CD4-positive, alpha-beta T cell (primary cell): Measurements from ENCODE around the gene PRR9. TPM values are rescaled to one million over a fixed set of nuclear protein-coding genes. Genes with fewer than 3 reads are reported as not detected.

Source experiments
- ATAC-seq: fragments of 200-7000 bp; cut with Tn5 transposase; one replicate; pipeline ENCODE4 v1.10.0; 2022; ENCODE audit warnings: mild to moderate bottlenecking; ENCODE audit not compliant: poor library complexity
- CTCF ChIA-PET: fragments of 350-600 bp; sonication (Branson Sonifier 250); formaldehyde crosslinking; loops from one replicate; lab custom pipeline; 2021; ENCODE audit warnings: antibody characterized with exemption, inconsistent platforms; lab: Charles Lee
- POLR2A ChIA-PET: fragments of 350-600 bp; sonication (Branson Sonifier 250); formaldehyde crosslinking; loops from one replicate; lab custom pipeline; 2021; ENCODE audit warnings: antibody characterized with exemption, inconsistent platforms; lab: Charles Lee
- DNase-seq, 14 experiments: peaks; one replicate each; pipeline ENCODE4 v3.0.0-alpha.2; 2013 to 2020; ENCODE audit warnings: mixed read lengths in 2 of 14
- H3K27ac ChIP-seq, 2 donors: one replicate each; pipeline versions ENCODE4 v1.5.1 to v1.7.0; 2013; ENCODE audit warnings: low read length in 2 of 2, low read depth in 1 of 2, mild to moderate bottlenecking in 1 of 2
- H3K27me3 ChIP-seq, 2 experiments: 1 replicate in 1 of 2; 2 replicates in 1 of 2; pipeline versions ENCODE4 v1.6.1 to v1.7.0; 2013; ENCODE audit warnings: low read length in 2 of 2, control low read depth in 1 of 2, mild to moderate bottlenecking in 1 of 2, moderate library complexity in 1 of 2; ENCODE audit not compliant: insufficient read depth in 2 of 2, control insufficient read depth in 1 of 2
- H3K36me3 ChIP-seq: one replicate; pipeline ENCODE4 v1.6.1; 2013; ENCODE audit warnings: low read length, control low read depth; ENCODE audit not compliant: insufficient read depth
- H3K4me1 ChIP-seq: one replicate; pipeline ENCODE4 v1.6.1; 2013; ENCODE audit warnings: low read length, control low read depth; ENCODE audit not compliant: insufficient read depth
- H3K4me3 ChIP-seq: one replicate; pipeline ENCODE4 v1.5.1; 2013; ENCODE audit warnings: mild to moderate bottlenecking, low read length, moderate library complexity
- H3K9me3 ChIP-seq, 2 experiments: 1 replicate in 1 of 2; 2 replicates in 1 of 2; pipeline versions ENCODE4 v1.6.1 to v1.7.0; 2013; ENCODE audit warnings: low read length in 2 of 2, mild to moderate bottlenecking in 2 of 2, control low read depth in 1 of 2, moderate library complexity in 1 of 2; ENCODE audit not compliant: control insufficient read depth in 1 of 2, insufficient read depth in 1 of 2
- H3K27ac Mint-ChIP-seq: one replicate; pipeline ENCODE4 v1.8.0; 2020; ENCODE audit warnings: mixed read lengths
- H3K27me3 Mint-ChIP-seq: one replicate; pipeline ENCODE4 v1.8.0; 2021; ENCODE audit warnings: mixed read lengths
- H3K36me3 Mint-ChIP-seq: one replicate; pipeline ENCODE4 v1.8.0; 2021; ENCODE audit warnings: low read depth, mixed read lengths
- H3K4me1 Mint-ChIP-seq: one replicate; pipeline ENCODE4 v1.8.0; 2021; ENCODE audit warnings: low read depth, mixed read lengths
- H3K4me3 Mint-ChIP-seq: one replicate; pipeline ENCODE4 v1.8.0; 2020; ENCODE audit warnings: mild to moderate bottlenecking, mixed read lengths
- H3K9me3 Mint-ChIP-seq: one replicate; pipeline ENCODE4 v1.8.0; 2020; ENCODE audit warnings: mixed read lengths
- intact Hi-C, 2 experiments: fragments of 100-400 bp; cut with DNase I in 1 of 2; cut with micrococcal nuclease in 1 of 2; formaldehyde crosslinking; loops; one replicate each; pipeline versions ENCODE4 v1.15.1 to v1.9.0; 2023 to 2025; cut with DNase I, micrococcal nuclease
- total RNA-seq, 174 experiments: library from RNA in 2 of 174; stranded (reverse) in 2 of 174; gene quantifications; one replicate each; pipeline ENCODE4 v1.2.3 and lab custom pipeline; 2021 to 2026
- TF ChIP-seq, protein P1 (sequence below): fragments of 200-600 bp; IDR thresholded peaks from one replicate; pipeline ENCODE4 v1.8.0; 2022; ENCODE audit warnings: antibody characterized with exemption, mild to moderate bottlenecking

Gene PRR9
- total RNA-seq, 2 experiments from 2014 or later: not detected

DNA sequence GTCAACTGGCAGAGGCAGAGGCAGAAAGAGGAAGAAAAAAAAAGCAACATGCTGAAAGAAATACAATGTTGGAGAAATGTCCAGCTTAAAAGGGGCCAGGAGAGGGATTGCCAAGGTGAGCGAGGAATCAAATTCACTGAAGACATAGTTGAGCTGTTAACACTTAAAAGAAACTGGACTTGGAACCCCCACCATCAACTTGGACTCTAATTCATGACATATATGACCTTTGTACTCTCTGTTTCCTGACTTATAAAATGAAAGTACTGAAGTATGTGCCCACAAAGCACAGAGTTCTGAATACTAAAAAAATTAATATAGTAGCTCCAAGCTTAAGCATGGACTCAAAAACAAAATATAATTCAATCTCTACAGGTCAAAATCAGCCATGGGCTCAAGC is 16.1 kb downstream of the PRR9 start:
- ATAC-seq (no peak), DNase-seq (no peak)
- Histone ChIP-seq H3K4me1 (no peaks in the 10 kb centered on the region), H3K36me3 (no peaks in the 10 kb centered on the region), H3K9me3 (no peaks in the 10 kb centered on the region), H3K27ac (no peak overlapping the region), H3K27me3 (peaks cover 0 to 9% of the 10 kb centered on the region in 2 experiments), H3K4me3 (no peak overlapping the region)
- H3K4me3 Mint-ChIP-seq: no peak overlapping the region
- H3K4me1 Mint-ChIP-seq: no peaks in the 10 kb centered on the region
- TF ChIP-seq, protein P1, sequence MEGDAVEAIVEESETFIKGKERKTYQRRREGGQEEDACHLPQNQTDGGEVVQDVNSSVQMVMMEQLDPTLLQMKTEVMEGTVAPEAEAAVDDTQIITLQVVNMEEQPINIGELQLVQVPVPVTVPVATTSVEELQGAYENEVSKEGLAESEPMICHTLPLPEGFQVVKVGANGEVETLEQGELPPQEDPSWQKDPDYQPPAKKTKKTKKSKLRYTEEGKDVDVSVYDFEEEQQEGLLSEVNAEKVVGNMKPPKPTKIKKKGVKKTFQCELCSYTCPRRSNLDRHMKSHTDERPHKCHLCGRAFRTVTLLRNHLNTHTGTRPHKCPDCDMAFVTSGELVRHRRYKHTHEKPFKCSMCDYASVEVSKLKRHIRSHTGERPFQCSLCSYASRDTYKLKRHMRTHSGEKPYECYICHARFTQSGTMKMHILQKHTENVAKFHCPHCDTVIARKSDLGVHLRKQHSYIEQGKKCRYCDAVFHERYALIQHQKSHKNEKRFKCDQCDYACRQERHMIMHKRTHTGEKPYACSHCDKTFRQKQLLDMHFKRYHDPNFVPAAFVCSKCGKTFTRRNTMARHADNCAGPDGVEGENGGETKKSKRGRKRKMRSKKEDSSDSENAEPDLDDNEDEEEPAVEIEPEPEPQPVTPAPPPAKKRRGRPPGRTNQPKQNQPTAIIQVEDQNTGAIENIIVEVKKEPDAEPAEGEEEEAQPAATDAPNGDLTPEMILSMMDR: no peak
- no peak overlapping the region for H3K27ac Mint-ChIP-seq
- H3K9me3 Mint-ChIP-seq: no peaks in the 10 kb centered on the region
- H3K36me3 Mint-ChIP-seq: no peaks in the 10 kb centered on the region
- CTCF ChIA-PET: no interaction called here
- POLR2A ChIA-PET: no interaction called here
- peaks cover 34% of the 10 kb centered on the region for H3K27me3 Mint-ChIP-seq
- intact Hi-C loops: no loop called here

DNA sequence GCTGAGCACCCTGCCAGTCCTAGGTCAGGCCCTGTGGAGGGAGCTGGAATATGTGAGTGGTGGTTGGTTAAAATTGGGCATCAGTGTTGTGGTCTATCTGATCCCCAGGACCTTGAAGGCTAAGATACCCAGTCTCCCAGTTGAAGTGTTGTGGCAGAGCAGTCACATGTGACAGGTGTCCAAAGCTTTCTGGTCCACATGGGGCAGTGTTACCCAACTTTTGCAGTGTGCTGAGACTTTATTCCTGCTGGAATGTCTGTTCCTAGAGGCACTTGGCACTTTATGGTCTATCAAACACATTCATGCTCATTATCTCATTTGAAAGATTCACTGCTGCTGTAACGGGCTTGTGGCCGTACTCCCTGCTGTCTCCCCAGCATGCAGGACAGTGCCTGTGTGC is 21.1 kb downstream of the PRR9 start:
- H3K27ac Mint-ChIP-seq: no peak overlapping the region

DNA sequence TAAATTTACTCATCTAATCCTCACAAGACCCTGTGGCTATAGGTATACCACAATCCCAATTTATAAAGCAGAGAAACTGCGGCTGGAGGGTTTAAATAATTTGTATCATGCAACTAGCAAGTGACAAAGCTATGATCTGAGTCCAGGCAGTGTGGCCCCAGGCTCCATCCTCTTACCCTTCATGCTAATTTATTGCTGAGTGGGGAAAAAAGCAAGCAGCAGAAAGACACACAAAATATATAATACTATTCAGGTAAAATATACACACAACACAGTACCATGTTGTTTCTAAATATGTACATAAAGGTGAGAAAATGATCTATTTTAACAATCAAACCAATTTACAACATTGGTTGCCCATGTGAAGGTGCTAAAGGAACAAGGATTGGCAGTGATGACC is 24.8 kb downstream of the PRR9 start:
- H3K9me3 ChIP-seq: no peaks in the 10 kb centered on the region
- intact Hi-C loops: no loop called here
- Mint-ChIP-seq H3K4me3 (no peak overlapping the region), H3K36me3 (no peaks in the 10 kb centered on the region), H3K27me3 (peaks cover 30% of the 10 kb centered on the region), H3K4me1 (no peaks in the 10 kb centered on the region), H3K27ac (no peak overlapping the region), H3K9me3 (no peaks in the 10 kb centered on the region)
- H3K4me1 ChIP-seq: no peaks in the 10 kb centered on the region
- TF ChIP-seq, protein P1: no peak
- DNase-seq: no peak
- no peak for ATAC-seq
- no peak overlapping the region for H3K27ac ChIP-seq
- POLR2A ChIA-PET: no interaction called here
- H3K27me3 ChIP-seq: peaks cover 8 to 10% of the 10 kb centered on the region in 2 experiments
- CTCF ChIA-PET: no interaction called here
- H3K36me3 ChIP-seq: no peaks in the 10 kb centered on the region
- H3K4me3 ChIP-seq: no peak overlapping the region

More for the DNA sequence above, 21.1 kb downstream of the PRR9 start:
- H3K4me3 ChIP-seq: no peak overlapping the region
- Mint-ChIP-seq H3K4me3 (no peak overlapping the region), H3K36me3 (no peaks in the 10 kb centered on the region), H3K9me3 (no peaks in the 10 kb centered on the region), H3K4me1 (no peaks in the 10 kb centered on the region), H3K27me3 (peaks cover 30% of the 10 kb centered on the region)
- ATAC-seq (no peak), DNase-seq (no peak)
- H3K4me1 ChIP-seq: no peaks in the 10 kb centered on the region
- TF ChIP-seq, protein P1: no peak
- no peaks in the 10 kb centered on the region for H3K36me3 ChIP-seq
- POLR2A ChIA-PET: no interaction called here
- H3K27ac ChIP-seq: no peak overlapping the region
- CTCF ChIA-PET: interaction anchor here (0.9 kb wide), 1 partner anchor 10 kb away, joined by 3 read pairs; no protein-coding TSS in a partner anchor
- intact Hi-C loops: no loop called here
- no peaks in the 10 kb centered on the region for H3K9me3 ChIP-seq
- peaks cover 3 to 10% of the 10 kb centered on the region in 2 experiments for H3K27me3 ChIP-seq
